HepG2 (cell line): ENCODE data around the gene AIDA. TPM values are rescaled to one million over a fixed set of nuclear protein-coding genes. Genes with fewer than 3 reads are reported as not detected.
"Not testable (repeated sequence)": the region's sequence is repeated elsewhere in the genome, so short reads cannot be mapped to it uniquely, and the experiment has no call there.

Source experiments
- ATAC-seq: fragments of 200-7000 bp; cut with Tn5 transposase; 3 replicates; pipeline ENCODE4 v1.9.1; 2020; ENCODE audit warnings: mild to moderate bottlenecking, moderate library complexity
- BruUV-seq: library from RNA; stranded (reverse); fragments of 400-500 nt; replicated peaks from 2 replicates; lab custom pipeline; 2021; lab: Mats Ljungman, UMichigan
- CTCF ChIA-PET: fragments of 300-600 bp; formaldehyde crosslinking; extraction: SDS; loops from one replicate; lab custom pipeline; 2021; ENCODE audit warnings: low total read pairs, inconsistent platforms, low intra/inter-chr PET ratio; lab: Yijun Ruan, JAX
- POLR2A ChIA-PET: fragments of 350-600 bp; sonication (Branson Sonifier 250); formaldehyde crosslinking; loops from one replicate; lab custom pipeline; 2020; ENCODE audit warnings: antibody characterized with exemption, inconsistent platforms; lab: Yijun Ruan, JAX
- DNase-seq: peaks from one replicate; pipeline ENCODE4 v3.0.0-alpha.2; 2015; ENCODE audit warnings: low spot score
- FAIRE-seq: peaks from 3 replicates; lab custom pipeline; 2011; peaks lifted over from hg19 to GRCh38; lab: Jason Lieb, UNC
- H2AFZ ChIP-seq: one replicate; pipeline ENCODE4 v1.6.1; 2011; ENCODE audit warnings: low read length, inconsistent platforms
- H3K27ac ChIP-seq: fragments of 300-600 bp; 3 replicates; pipeline ENCODE4 v1.8.0; 2011; ENCODE audit warnings: mixed run types, mild to moderate bottlenecking, mixed read lengths, low read length, inconsistent platforms; ENCODE audit not compliant: insufficient read depth; ENCODE audit errors: extremely low read length
- H3K27me3 ChIP-seq, 2 experiments: fragments of 200-600 bp in 1 of 2; 2 replicates in 1 of 2; 3 replicates in 1 of 2; pipeline versions ENCODE4 v1.6.0 to v1.8.0; 2011; ENCODE audit warnings: low read length in 2 of 2, mild to moderate bottlenecking in 2 of 2, moderate library complexity in 2 of 2, inconsistent platforms in 1 of 2; ENCODE audit not compliant: insufficient read depth in 2 of 2, control insufficient read depth in 1 of 2
- H3K36me3 ChIP-seq, 2 experiments: fragments of 200-600 bp in 1 of 2; replicated peaks in 1 of 2; 2 replicates in 1 of 2; 3 replicates in 1 of 2; pipeline versions ENCODE4 v1.5.1 to v1.8.0; 2011; ENCODE audit warnings: low read length in 2 of 2, inconsistent platforms in 1 of 2; ENCODE audit not compliant: insufficient read depth in 2 of 2, control insufficient read depth in 1 of 2
- H3K4me1 ChIP-seq: 2 replicates; pipeline ENCODE4 v1.5.1; 2012; ENCODE audit warnings: low read length, inconsistent platforms; ENCODE audit not compliant: insufficient read depth
- H3K4me2 ChIP-seq: 2 replicates; pipeline ENCODE4 v1.6.0; 2011; ENCODE audit warnings: low read depth, low read length, inconsistent platforms
- H3K4me3 ChIP-seq, 3 experiments: fragments of 200-600 bp in 1 of 3; sonication (generic), shearing (Covaris generic) in 1 of 3; replicated peaks in 1 of 3; 2 replicates each; pipeline ENCODE4 v1.5.1; 2011 to 2016; ENCODE audit warnings: low read length in 3 of 3, inconsistent platforms in 2 of 3, low read depth in 2 of 3, mild to moderate bottlenecking in 2 of 3, control low read depth in 1 of 3, mixed read lengths in 1 of 3; ENCODE audit not compliant: insufficient read depth in 1 of 3
- H3K79me2 ChIP-seq: one replicate; pipeline ENCODE4 v1.6.1; 2011; ENCODE audit warnings: low read length, inconsistent platforms; ENCODE audit not compliant: insufficient read depth
- H3K9ac ChIP-seq: 2 replicates; pipeline ENCODE4 v1.6.0; 2011; ENCODE audit warnings: mild to moderate bottlenecking, low read depth, low read length, inconsistent platforms; ENCODE audit not compliant: insufficient read depth
- H3K9me3 ChIP-seq: 2 replicates; pipeline ENCODE4 v1.5.1; 2012; ENCODE audit warnings: mild to moderate bottlenecking, low read length
- H4K20me1 ChIP-seq: 2 replicates; pipeline ENCODE4 v1.6.0; 2011; ENCODE audit warnings: inconsistent platforms, mild to moderate bottlenecking, low read length, moderate library complexity; ENCODE audit not compliant: insufficient read depth
- MAFF ChIP-seq: IDR thresholded peaks from 2 replicates; pipeline ENCODE4 v1.6.1; 2011; ENCODE audit warnings: low read depth, low read length, improper control_type of control experiment
- NFKBIZ ChIP-seq: IDR thresholded peaks from 2 replicates; pipeline ENCODE4 v1.6.1; 2018; ENCODE audit warnings: missing genetic modification reagents, missing compliant biosample characterization
- ZNF180 ChIP-seq: sonication (generic); formaldehyde crosslinking; IDR thresholded peaks from 2 replicates; pipeline ENCODE4 v1.4.0; 2020; ENCODE audit warnings: low read depth, missing genetic modification reagents, borderline replicate concordance
- ZNF256 ChIP-seq: sonication (generic); formaldehyde crosslinking; conservative IDR thresholded peaks from 2 replicates; pipeline ENCODE4 v1.4.0; 2020; ENCODE audit warnings: missing genetic modification reagents
- ZNF282 ChIP-seq: fragments of 450-650 bp; IDR thresholded peaks from 2 replicates; pipeline ENCODE4 v1.6.1; 2018; ENCODE audit not compliant: partially characterized antibody
- ZNF343 ChIP-seq: sonication (generic); formaldehyde crosslinking; IDR thresholded peaks from 2 replicates; pipeline ENCODE4 v1.4.0; 2020; ENCODE audit warnings: mild to moderate bottlenecking, missing genetic modification reagents
- ZNF737 ChIP-seq: sonication (generic); formaldehyde crosslinking; IDR thresholded peaks from 2 replicates; pipeline ENCODE4 v1.5.0; 2020; ENCODE audit warnings: missing genetic modification reagents, mild to moderate bottlenecking, borderline replicate concordance
- WGBS: methylation state at CpG from one replicate; pipeline ENCODE4 v1.1.6; 2017; ENCODE audit warnings: low lambda C conversion rate; 5-methylcytosine and 5-hydroxymethylcytosine counted together
- in situ Hi-C: cut with HindIII; loops from 2 replicates; pipeline ENCODE4 v1.10.0; 2017; ENCODE audit warnings: low pct_unique_long_range_greater_than_20kb; ENCODE audit not compliant: extremely low pct_ligation_motif_present
- intact Hi-C: fragments of 100-400 bp; cut with micrococcal nuclease; formaldehyde crosslinking; loops from one replicate; pipeline ENCODE4 v1.10.0; 2022; ENCODE audit not compliant: unreplicated experiment
- polyA plus RNA-seq, 8 experiments: library from polyadenylated mRNA; depleted of rRNA in 3 of 8; stranded (reverse) in 7 of 8; unstranded in 1 of 8; fragments of >200 nt; fragmentation: Illumina TruSeq in 4 of 8; extraction: Trizol in 4 of 8; gene quantifications; 2 replicates each; pipeline versions ENCODE4 v1.2.1 to v1.2.3, GENCODE V29; 2011 to 2016; ENCODE audit warnings: low read depth in 4 of 8, missing spikeins in 1 of 8, mixed read lengths in 1 of 8; ENCODE audit not compliant: insufficient read depth in 1 of 8
- total RNA-seq, 5 experiments: library from RNA; depleted of rRNA; stranded (reverse); fragments of >200 nt; fragmentation: Illumina TruSeq; extraction: Trizol; gene quantifications; 2 replicates each; pipeline ENCODE4 v1.2.3, GENCODE V29; 2016; ENCODE audit warnings: low read depth in 1 of 5
- TF ChIP-seq, protein P1 (sequence below): sonication (generic); formaldehyde crosslinking; IDR thresholded peaks from 2 replicates; pipeline ENCODE4 v1.4.0; 2020; ENCODE audit warnings: mild to moderate bottlenecking, missing genetic modification reagents, borderline replicate concordance

The AIDA gene
- total and polyA plus RNA-seq, 2 of the 13 experiments (the other 11 are each of a cell fraction or from before 2014, with no cell fraction given), result 17.5 to 35.4 TPM

DNA sequence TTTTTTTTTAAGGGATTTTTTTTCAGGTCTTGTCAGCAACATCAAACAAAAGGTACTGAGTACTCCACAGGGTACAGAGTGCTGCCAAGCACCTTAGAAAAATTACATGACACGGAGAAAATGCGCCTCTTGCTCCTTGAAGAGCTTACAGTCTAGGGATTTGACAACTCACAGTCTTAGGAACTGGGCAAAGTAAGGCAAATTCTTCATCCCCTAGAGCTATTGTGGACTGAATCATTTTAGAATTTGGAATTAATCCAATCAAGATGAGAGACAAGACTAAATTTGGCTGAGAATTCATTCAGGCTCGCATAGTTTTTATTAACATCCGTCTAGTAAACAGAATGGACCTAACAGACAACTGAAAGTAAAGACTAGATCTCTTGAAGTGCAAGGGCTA lies 44.1 kb downstream of the AIDA start:
- no CpG with 5 or more reads among the region's 4 CpGs for WGBS
- H3K4me1 ChIP-seq, H4K20me1 ChIP-seq, H3K27ac ChIP-seq, ATAC-seq, BruUV-seq, DNase-seq, H2AFZ ChIP-seq, H3K4me3 ChIP-seq, POLR2A ChIA-PET, H3K9me3 ChIP-seq, H3K79me2 ChIP-seq, H3K27me3 ChIP-seq, CTCF ChIA-PET, in situ Hi-C loops, FAIRE-seq, H3K9ac ChIP-seq, H3K4me2 ChIP-seq, intact Hi-C loops: not testable (repeated sequence)
- peaks cover 12 to 59% of the 10 kb centered on the region in 2 experiments for H3K36me3 ChIP-seq

DNA sequence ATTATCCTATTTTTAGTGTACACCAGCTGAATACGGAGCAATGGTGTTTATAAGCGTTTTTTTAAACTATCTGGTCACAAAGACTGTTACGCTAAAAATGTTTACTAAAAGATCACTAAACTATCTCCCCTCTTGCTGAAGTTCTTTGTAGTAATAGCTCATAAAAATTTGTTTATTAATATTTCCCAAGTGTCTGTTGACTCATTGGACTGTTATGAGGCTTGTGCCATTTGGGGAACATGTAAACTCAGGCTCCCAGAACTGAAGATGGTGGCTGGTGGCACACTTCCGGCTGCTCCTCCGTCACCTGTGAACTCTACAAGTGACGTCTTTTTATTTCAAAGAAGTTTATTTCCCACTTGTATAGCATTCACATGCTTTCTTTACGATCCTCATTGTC lies 46.3 kb downstream of the AIDA start:
- FAIRE-seq (no peak), ATAC-seq (no peak), DNase-seq (no peak)
- peaks cover 7% of the 10 kb centered on the region for H3K4me1 ChIP-seq
- H3K36me3 ChIP-seq, result peaks cover 12 to 63% of the 10 kb centered on the region in 2 experiments
- H3K79me2 ChIP-seq, result no peaks in the 10 kb centered on the region
- intact Hi-C loops (no loop called here), in situ Hi-C loops (no loop called here)
- no peaks in the 10 kb centered on the region for H4K20me1 ChIP-seq
- 95% methylated on average over 7 of the region's 7 CpGs for WGBS
- no peak overlapping the region for H2AFZ ChIP-seq
- no peak overlapping the region for H3K4me2 ChIP-seq
- no peak overlapping the region for H3K4me3 ChIP-seq
- no TSS peak for BruUV-seq
- no peaks in the 10 kb centered on the region for H3K9me3 ChIP-seq
- H3K27me3 ChIP-seq, result no peaks in the 10 kb centered on the region
- ChIA-PET POLR2A (no interaction called here), CTCF (no interaction called here)
- no peak overlapping the region for H3K9ac ChIP-seq
- TF ChIP-seq ZNF343 (CRISPR knock-in tag) (no peak), MAFF (no peak), ZNF256 (no peak), ZNF282 (no peak), ZNF737 (CRISPR knock-in tag) (no peak), NFKBIZ (no peak), ZNF180 (CRISPR knock-in tag) (no peak)
- TF ChIP-seq, protein P1, sequence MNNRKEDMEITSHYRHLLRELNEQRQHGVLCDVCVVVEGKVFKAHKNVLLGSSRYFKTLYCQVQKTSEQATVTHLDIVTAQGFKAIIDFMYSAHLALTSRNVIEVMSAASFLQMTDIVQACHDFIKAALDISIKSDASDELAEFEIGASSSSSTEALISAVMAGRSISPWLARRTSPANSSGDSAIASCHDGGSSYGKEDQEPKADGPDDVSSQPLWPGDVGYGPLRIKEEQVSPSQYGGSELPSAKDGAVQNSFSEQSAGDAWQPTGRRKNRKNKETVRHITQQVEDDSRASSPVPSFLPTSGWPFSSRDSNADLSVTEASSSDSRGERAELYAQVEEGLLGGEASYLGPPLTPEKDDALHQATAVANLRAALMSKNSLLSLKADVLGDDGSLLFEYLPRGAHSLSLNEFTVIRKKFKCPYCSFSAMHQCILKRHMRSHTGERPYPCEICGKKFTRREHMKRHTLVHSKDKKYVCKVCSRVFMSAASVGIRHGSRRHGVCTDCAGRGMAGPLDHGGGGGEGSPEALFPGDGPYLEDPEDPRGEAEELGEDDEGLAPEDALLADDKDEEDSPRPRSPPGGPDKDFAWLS (CRISPR knock-in tag), result no peak
- no peak overlapping the region for H3K27ac ChIP-seq
